Astrocyte (in vitro differentiated cells and primary cell): ENCODE measurements around the gene CIB2. TPM values are rescaled to one million over a fixed set of nuclear protein-coding genes. Genes with fewer than 3 reads are reported as not detected.

Source experiments
- DNase-seq: peaks from one replicate; pipeline ENCODE4 v3.0.0-alpha.2; 2010; ENCODE audit warnings: low read depth
- FAIRE-seq: peaks from 2 replicates; lab custom pipeline; 2011; peaks lifted over from hg19 to GRCh38; lab: Jason Lieb, UNC
- H2AFZ ChIP-seq: 2 replicates; pipeline ENCODE4 v1.6.0; 2012; ENCODE audit warnings: low read depth, low read length, inconsistent platforms
- H3K27ac ChIP-seq: 2 replicates; pipeline ENCODE4 v1.5.1; 2011; ENCODE audit warnings: low read depth, low read length, inconsistent platforms
- H3K27me3 ChIP-seq: 2 replicates; pipeline ENCODE4 v1.6.0; 2011; ENCODE audit warnings: low read length, inconsistent platforms; ENCODE audit not compliant: insufficient read depth
- H3K36me3 ChIP-seq: 2 replicates; pipeline ENCODE4 v1.5.1; 2011; ENCODE audit warnings: low read length, inconsistent platforms; ENCODE audit not compliant: insufficient read depth
- H3K4me1 ChIP-seq: 2 replicates; pipeline ENCODE4 v1.5.1; 2011; ENCODE audit warnings: low read length, inconsistent platforms; ENCODE audit not compliant: insufficient read depth
- H3K4me2 ChIP-seq: 2 replicates; pipeline ENCODE4 v1.6.0; 2012; ENCODE audit warnings: low read length, inconsistent platforms
- H3K4me3 ChIP-seq: 2 replicates; pipeline ENCODE4 v1.5.1; 2011; ENCODE audit warnings: low read depth, mild to moderate bottlenecking, low read length, inconsistent platforms; ENCODE audit not compliant: insufficient read depth
- H3K79me2 ChIP-seq: 2 replicates; pipeline ENCODE4 v1.6.0; 2012; ENCODE audit warnings: mild to moderate bottlenecking, low read length, inconsistent platforms; ENCODE audit not compliant: insufficient read depth
- H3K9ac ChIP-seq: 2 replicates; pipeline ENCODE4 v1.6.0; 2012; ENCODE audit warnings: mild to moderate bottlenecking, low read length, inconsistent platforms
- H3K9me3 ChIP-seq: 2 replicates; pipeline ENCODE4 v1.5.1; 2012; ENCODE audit warnings: low read depth, mild to moderate bottlenecking, low read length, inconsistent platforms; ENCODE audit not compliant: insufficient read depth
- H4K20me1 ChIP-seq: 2 replicates; pipeline ENCODE4 v1.6.0; 2012; ENCODE audit warnings: low read length, inconsistent platforms; ENCODE audit not compliant: insufficient read depth
- H3K27ac Mint-ChIP-seq: one replicate; pipeline ENCODE4 v1.8.0; 2021; ENCODE audit warnings: mild to moderate bottlenecking, mixed read lengths; ENCODE audit not compliant: unreplicated experiment
- H3K27me3 Mint-ChIP-seq: one replicate; pipeline ENCODE4 v1.8.0; 2021; ENCODE audit warnings: low read depth, mixed read lengths; ENCODE audit not compliant: unreplicated experiment
- H3K36me3 Mint-ChIP-seq: one replicate; pipeline ENCODE4 v1.8.0; 2021; ENCODE audit warnings: low read depth, mixed read lengths; ENCODE audit not compliant: unreplicated experiment
- H3K4me1 Mint-ChIP-seq: one replicate; pipeline ENCODE4 v1.8.0; 2021; ENCODE audit warnings: low read depth, mixed read lengths; ENCODE audit not compliant: unreplicated experiment
- H3K4me3 Mint-ChIP-seq: one replicate; pipeline ENCODE4 v1.8.0; 2021; ENCODE audit warnings: mild to moderate bottlenecking, moderate library complexity, mixed read lengths; ENCODE audit not compliant: unreplicated experiment
- H3K9me3 Mint-ChIP-seq: one replicate; pipeline ENCODE4 v1.8.0; 2021; ENCODE audit warnings: mild to moderate bottlenecking, mixed read lengths; ENCODE audit not compliant: unreplicated experiment
- CTCF ChIP-seq: IDR thresholded peaks from 2 replicates; pipeline ENCODE4 v1.5.1; 2011; ENCODE audit warnings: low read depth, mild to moderate bottlenecking, inconsistent platforms, low read length, moderate library complexity; ENCODE audit not compliant: insufficient read depth
- EZH2 ChIP-seq: IDR thresholded peaks from 2 replicates; pipeline ENCODE4 v1.6.1; 2012; ENCODE audit warnings: mild to moderate bottlenecking, low read length, inconsistent platforms; ENCODE audit not compliant: insufficient read depth
- total RNA-seq: library from RNA; stranded (reverse); gene quantifications from 2 replicates; pipeline ENCODE4 v1.2.1, GENCODE V29; 2021

CIB2 gene
- total RNA-seq, 1 donor from 2014 or later, result 7.4 TPM

- Histone ChIP-seq H3K4me2 (peak overlapping the region; percentile 94), H3K4me1 (peaks cover 35% of the 10 kb centered on the region), H3K79me2 (peaks cover 50% of the 10 kb centered on the region), H3K27ac (peak overlapping the region; percentile 94), H3K4me3 (peak overlapping the region; percentile 84), H3K36me3 (no peaks in the 10 kb centered on the region), H3K9ac (peak overlapping the region; percentile 88), H4K20me1 (peaks cover 21% of the 10 kb centered on the region), H3K9me3 (no peaks in the 10 kb centered on the region), H3K27me3 (no peaks in the 10 kb centered on the region), H2AFZ (peak overlapping the region; percentile 87)
- Mint-ChIP-seq H3K9me3 (no peaks in the 10 kb centered on the region), H3K27ac (peak overlapping the region; percentile 94), H3K4me3 (peak overlapping the region; percentile 94), H3K36me3 (no peaks in the 10 kb centered on the region), H3K27me3 (no peaks in the 10 kb centered on the region), H3K4me1 (peaks cover 28% of the 10 kb centered on the region)
- TF ChIP-seq EZH2, result no peak
- TF ChIP-seq CTCF, result peak; percentile 17
- no peak for FAIRE-seq
- no peak for DNase-seq
Observed at GRCh38 chr15:78076231-78077052, 54.8 kb downstream of the CIB2 start.

GRCh38 chr15:78075490-78076230 is 55.6 kb downstream of the CIB2 start:
- peaks cover 58% of the 10 kb centered on the region for H3K79me2 ChIP-seq
- peak overlapping the region; percentile 99 for H3K27ac Mint-ChIP-seq
- no peaks in the 10 kb centered on the region for H3K27me3 Mint-ChIP-seq
- FAIRE-seq (no peak), DNase-seq (peak; percentile 89)
- no peaks in the 10 kb centered on the region for H3K9me3 ChIP-seq
- H3K4me3 ChIP-seq, result peak overlapping the region; percentile 84
- peak overlapping the region; percentile 94 for H3K4me2 ChIP-seq
- H4K20me1 ChIP-seq, result peaks cover 26% of the 10 kb centered on the region
- peak overlapping the region; percentile 94 for H3K4me3 Mint-ChIP-seq
- peak overlapping the region; percentile 94 for H3K27ac ChIP-seq
- no peak overlapping the region for H2AFZ ChIP-seq
- no peaks in the 10 kb centered on the region for H3K36me3 ChIP-seq
- no peaks in the 10 kb centered on the region for H3K36me3 Mint-ChIP-seq
- H3K9ac ChIP-seq, result peak overlapping the region; percentile 88
- H3K4me1 Mint-ChIP-seq, result peaks cover 31% of the 10 kb centered on the region
- H3K27me3 ChIP-seq, result no peaks in the 10 kb centered on the region
- TF ChIP-seq EZH2 (no peak), CTCF (no peak)
- H3K4me1 ChIP-seq, result peaks cover 35% of the 10 kb centered on the region
- H3K9me3 Mint-ChIP-seq, result no peaks in the 10 kb centered on the region
